ENCODE measurements around the gene LRRN2. TPM values are rescaled to one million over a fixed set of nuclear protein-coding genes. Genes with fewer than 3 reads are reported as not detected.

The LRRN2 gene
- total and polyA plus RNA-seq, 7 donors: 2.5 to 14.7 (median 4.9) TPM

DNA sequence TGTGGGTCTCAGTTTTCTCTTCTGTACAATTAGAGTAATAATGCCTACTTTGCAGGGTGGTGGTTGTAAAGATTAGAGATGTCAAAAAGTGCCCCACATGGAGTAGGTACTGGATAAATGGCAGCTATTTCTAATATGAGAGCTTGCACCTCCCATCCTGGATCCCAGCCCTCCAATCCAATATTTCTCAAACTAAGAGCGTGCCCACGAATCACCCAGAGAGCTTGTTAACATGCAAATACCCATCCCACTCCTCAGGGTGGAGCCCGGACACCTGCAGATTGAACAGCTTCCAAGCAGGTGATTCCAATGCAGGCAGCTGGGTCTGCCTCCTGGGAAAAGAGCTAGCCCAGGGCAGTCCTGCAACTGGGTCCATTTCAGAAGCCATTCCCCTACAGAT lies 33.0 kb downstream of the LRRN2 start:
- DNase-seq: no peak
- Histone ChIP-seq H3K27me3 (no peaks in the 10 kb centered on the region), H3K4me1 (peaks cover 0 to 26% (median 20%) of the 10 kb centered on the region in 4 donors), H3K36me3 (no peaks in the 10 kb centered on the region), H3K4me3 (no peak overlapping the region), H3K9me3 (no peaks in the 10 kb centered on the region), H3K27ac (no peak overlapping the region)
- WGBS, 2 donors: 15 to 53% methylated on average over 3 of the region's 3 CpGs
- intact Hi-C loops (cut with DNase I): no loop called here
- TF ChIP-seq POLR2AphosphoS5 (IDR thresholded peaks at IDR 0.05) (no peak), EP300 (IDR thresholded peaks at IDR 0.05) (no peak), POLR2A (IDR thresholded peaks at IDR 0.05) (no peak)
- TF ChIP-seq, protein P1, sequence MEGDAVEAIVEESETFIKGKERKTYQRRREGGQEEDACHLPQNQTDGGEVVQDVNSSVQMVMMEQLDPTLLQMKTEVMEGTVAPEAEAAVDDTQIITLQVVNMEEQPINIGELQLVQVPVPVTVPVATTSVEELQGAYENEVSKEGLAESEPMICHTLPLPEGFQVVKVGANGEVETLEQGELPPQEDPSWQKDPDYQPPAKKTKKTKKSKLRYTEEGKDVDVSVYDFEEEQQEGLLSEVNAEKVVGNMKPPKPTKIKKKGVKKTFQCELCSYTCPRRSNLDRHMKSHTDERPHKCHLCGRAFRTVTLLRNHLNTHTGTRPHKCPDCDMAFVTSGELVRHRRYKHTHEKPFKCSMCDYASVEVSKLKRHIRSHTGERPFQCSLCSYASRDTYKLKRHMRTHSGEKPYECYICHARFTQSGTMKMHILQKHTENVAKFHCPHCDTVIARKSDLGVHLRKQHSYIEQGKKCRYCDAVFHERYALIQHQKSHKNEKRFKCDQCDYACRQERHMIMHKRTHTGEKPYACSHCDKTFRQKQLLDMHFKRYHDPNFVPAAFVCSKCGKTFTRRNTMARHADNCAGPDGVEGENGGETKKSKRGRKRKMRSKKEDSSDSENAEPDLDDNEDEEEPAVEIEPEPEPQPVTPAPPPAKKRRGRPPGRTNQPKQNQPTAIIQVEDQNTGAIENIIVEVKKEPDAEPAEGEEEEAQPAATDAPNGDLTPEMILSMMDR (IDR thresholded peaks at IDR 0.05): no peak

DNA sequence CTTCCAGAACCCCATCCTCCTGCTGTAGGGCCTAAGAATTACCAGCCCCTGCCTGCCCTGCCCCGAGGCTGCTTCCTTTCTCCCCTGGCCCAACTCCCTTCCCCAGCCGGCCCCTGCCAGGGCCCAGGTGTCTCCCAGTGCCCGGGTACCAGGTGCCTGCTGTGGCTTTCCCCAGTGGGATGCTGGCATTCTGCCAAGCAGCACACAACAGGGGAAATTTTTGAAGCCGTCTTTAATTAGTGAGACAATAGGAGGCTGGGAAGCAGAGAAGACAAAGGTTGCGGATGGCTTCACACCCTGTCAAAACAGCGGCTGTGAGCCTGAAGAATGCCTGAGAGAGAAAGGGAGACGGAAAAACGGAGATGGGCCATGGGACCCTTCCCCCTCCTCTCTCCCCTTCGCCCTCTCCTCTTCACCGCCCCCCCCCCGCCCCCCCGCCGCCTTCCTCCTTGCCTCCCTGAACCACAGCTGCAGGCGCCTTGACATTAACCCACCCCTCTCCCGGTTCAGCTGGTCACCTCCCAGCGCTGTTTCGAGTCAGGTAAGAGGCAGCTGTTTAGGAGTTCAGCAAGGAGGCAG lies 33.6 kb downstream of the LRRN2 start:
- H3K4me3 ChIP-seq: no peak overlapping the region
- WGBS, 2 donors: 7 to 22% methylated on average over 12 to 15 of the region's 17 CpGs
- no peak for DNase-seq
- TF ChIP-seq, protein P1 (IDR thresholded peaks at IDR 0.05): no peak
- TF ChIP-seq EP300 (IDR thresholded peaks at IDR 0.05) (no peak), POLR2A (IDR thresholded peaks at IDR 0.05) (no peak), POLR2AphosphoS5 (IDR thresholded peaks at IDR 0.05) (no peak)
- intact Hi-C loops (cut with DNase I): no loop called here
- H3K27ac ChIP-seq: peak overlapping the region in 2 of 4 donors; percentile 39 to 56
- no peaks in the 10 kb centered on the region for H3K27me3 ChIP-seq
- no peaks in the 10 kb centered on the region for H3K36me3 ChIP-seq
- no peaks in the 10 kb centered on the region for H3K9me3 ChIP-seq
- H3K4me1 ChIP-seq: peaks cover 0 to 26% (median 20%) of the 10 kb centered on the region in 4 donors

GRCh38 chr1:204650911-204651570 lies 34.5 kb downstream of the LRRN2 start:
- Histone ChIP-seq H3K4me3 (no peak overlapping the region), H3K4me1 (peaks cover 0 to 26% (median 20%) of the 10 kb centered on the region in 4 donors), H3K9me3 (no peaks in the 10 kb centered on the region), H3K27me3 (no peaks in the 10 kb centered on the region), H3K27ac (peak overlapping the region in 3 of 4 donors; percentile 39 to 57 (median 56)), H3K36me3 (no peaks in the 10 kb centered on the region)
- intact Hi-C loops (cut with DNase I): no loop called here
- 11 to 55% methylated on average over 7 of the region's 7 CpGs for WGBS, 2 donors
- DNase-seq: no peak
- no peak for TF ChIP-seq EP300 (IDR thresholded peaks at IDR 0.05)
- peak in 2 of 4 donors; percentile 13 to 25 for TF ChIP-seq POLR2AphosphoS5 (IDR thresholded peaks at IDR 0.05)
- no peak for TF ChIP-seq POLR2A (IDR thresholded peaks at IDR 0.05)

DNA sequence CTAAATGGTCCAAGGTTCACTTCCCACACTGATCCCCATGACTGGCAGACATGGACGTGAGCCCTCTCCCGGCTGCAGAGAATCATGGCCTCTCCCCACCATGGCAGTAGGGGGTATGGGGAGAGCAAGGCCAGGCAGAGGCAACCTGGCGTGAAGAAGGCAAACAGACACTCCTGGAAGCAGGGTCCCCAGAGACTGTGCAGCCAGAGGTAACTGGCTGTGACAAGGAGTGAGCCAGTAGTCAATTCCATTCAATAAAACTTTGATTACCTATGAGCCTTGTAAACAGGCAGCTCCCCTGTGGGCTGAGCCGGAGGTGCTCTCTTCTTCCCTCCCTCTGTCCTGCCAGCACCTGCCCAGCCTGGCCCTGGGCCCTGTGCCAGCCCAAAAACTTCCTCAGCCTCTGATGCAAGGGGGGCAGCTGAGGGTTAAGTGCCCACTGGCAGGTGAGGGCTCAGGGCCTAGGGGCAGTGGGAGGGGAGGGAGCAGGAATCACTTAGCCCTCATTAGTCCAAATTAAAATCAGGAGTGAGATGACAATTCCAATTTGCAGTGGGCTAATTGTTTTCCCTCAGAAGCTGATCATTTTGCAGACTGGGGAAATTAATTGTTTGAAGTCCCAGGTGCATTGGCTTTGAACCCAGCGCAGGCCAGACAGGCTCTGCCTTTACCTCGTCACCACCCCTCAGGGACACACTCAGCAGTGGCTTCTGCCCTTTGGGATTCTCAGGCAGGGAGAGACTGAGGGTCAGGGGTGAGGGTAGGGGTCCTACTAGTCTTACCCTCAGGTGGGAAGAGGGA lies 35.6 kb downstream of the LRRN2 start:
- H3K9me3 ChIP-seq: no peaks in the 10 kb centered on the region
- H3K27me3 ChIP-seq: no peaks in the 10 kb centered on the region
- DNase-seq: no peak
- H3K36me3 ChIP-seq: no peaks in the 10 kb centered on the region
- H3K4me3 ChIP-seq: no peak overlapping the region
- TF ChIP-seq, protein P1 (IDR thresholded peaks at IDR 0.05): no peak
- TF ChIP-seq POLR2AphosphoS5 (IDR thresholded peaks at IDR 0.05): no peak
- no peak for TF ChIP-seq POLR2A (IDR thresholded peaks at IDR 0.05)
- TF ChIP-seq EP300 (IDR thresholded peaks at IDR 0.05): no peak
- intact Hi-C loops (cut with DNase I): no loop called here
- WGBS, 2 donors: 22 to 78% methylated on average over 6 of the region's 6 CpGs
- no peak overlapping the region for H3K27ac ChIP-seq
- peaks cover 0 to 26% (median 20%) of the 10 kb centered on the region in 4 donors for H3K4me1 ChIP-seq

DNA sequence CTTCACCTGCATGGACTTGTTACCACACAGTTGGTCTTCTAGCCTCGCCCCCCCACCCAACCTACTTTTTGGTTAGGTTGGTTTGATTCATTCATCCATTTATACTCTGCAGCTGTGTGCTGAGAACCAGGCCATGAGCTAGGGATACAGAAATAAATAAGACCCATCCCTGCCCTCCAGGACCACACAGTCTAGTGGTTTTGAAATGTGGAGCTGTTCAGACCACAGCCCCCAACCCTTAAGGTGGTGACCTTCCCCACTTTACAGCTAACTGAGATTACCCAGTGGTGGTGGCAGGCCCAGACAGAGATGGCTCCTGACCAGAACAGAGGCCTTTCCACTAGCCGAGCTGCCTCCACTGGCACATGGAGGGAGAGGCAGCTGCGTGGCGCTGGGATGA lies 37.0 kb downstream of the LRRN2 start:
- H3K27ac ChIP-seq: no peak overlapping the region
- no peak for DNase-seq
- no peaks in the 10 kb centered on the region for H3K9me3 ChIP-seq
- no peak overlapping the region for H3K4me3 ChIP-seq
- 87 to 94% methylated on average over 4 of the region's 4 CpGs for WGBS, 2 donors
- H3K4me1 ChIP-seq: peaks cover 0 to 26% (median 20%) of the 10 kb centered on the region in 4 donors
- TF ChIP-seq POLR2A (IDR thresholded peaks at IDR 0.05) (no peak), POLR2AphosphoS5 (IDR thresholded peaks at IDR 0.05) (no peak), EP300 (IDR thresholded peaks at IDR 0.05) (no peak)
- TF ChIP-seq, protein P1 (IDR thresholded peaks at IDR 0.05): no peak
- intact Hi-C loops (cut with DNase I): no loop called here
- no peaks in the 10 kb centered on the region for H3K36me3 ChIP-seq
- no peaks in the 10 kb centered on the region for H3K27me3 ChIP-seq

All from sigmoid colon (tissue), 7 donors.